GM12873 (cell line): ENCODE data around the gene MACO1.

Experiments used
- CTCF ChIP-seq: IDR thresholded peaks from 2 replicates; pipeline ENCODE4 v1.5.1; 2012; ENCODE audit warnings: low read depth, mild to moderate bottlenecking, moderate library complexity, low read length, control low read depth; ENCODE audit not compliant: insufficient read depth; ENCODE audit errors: missing control alignments

The MACO1 gene

GRCh38 chr1:25428475-25429166, 2.1 kb upstream of the MACO1 start:
- TF ChIP-seq CTCF = no peak

GRCh38 chr1:25430967-25431881, 527 bp downstream of the MACO1 start:
- TF ChIP-seq CTCF = no peak

- TF ChIP-seq CTCF = no peak
Measured at GRCh38 chr1:25431955-25432719, 1.4 kb downstream of the MACO1 start.

GRCh38 chr1:25432749-25433388, 2.2 kb downstream of the MACO1 start:
- TF ChIP-seq CTCF = no peak

- TF ChIP-seq CTCF = no peak
Measured at GRCh38 chr1:25433389-25434186, 2.9 kb downstream of the MACO1 start.

DNA sequence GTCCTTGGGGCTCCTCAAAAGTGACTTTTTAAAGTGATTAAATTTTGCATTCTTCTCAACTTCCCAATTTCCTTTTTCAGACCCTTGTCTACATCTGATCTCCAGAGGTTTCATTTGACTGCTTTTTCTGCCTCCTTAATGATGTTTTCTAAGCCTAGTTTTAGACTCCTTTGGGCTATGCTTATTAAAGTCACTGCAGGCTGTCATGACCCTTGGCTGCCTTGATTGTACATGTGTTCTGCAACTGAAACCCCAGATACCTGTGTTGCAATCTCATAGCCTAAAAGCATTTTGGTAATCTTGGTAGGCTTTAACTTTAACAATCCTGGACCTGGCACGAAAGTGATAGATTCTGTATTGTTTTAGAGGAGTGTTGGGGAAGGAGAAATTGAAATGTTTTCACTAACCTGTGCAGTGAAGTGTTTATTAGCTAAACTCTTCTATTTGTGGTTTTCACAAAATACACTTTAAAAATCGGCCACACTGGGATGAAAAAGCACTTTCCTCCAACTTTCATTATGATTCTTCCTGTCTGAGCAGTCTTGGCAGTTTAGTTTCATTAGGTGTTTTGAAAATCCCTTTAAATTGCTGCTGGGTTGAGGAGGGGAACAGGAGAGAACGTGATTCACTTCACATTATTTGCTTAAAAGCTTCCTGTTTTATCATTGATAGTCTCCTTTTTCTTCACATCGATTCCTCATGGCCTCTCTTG, 4.9 kb downstream of the MACO1 start:
- TF ChIP-seq CTCF = no peak
